HG03378 (cell line): Measurements from ENCODE around the gene PTGDS.
A peak's percentile ranks its signal among the peaks of the same experiment; 100 is the strongest.
"Not testable (repeated sequence)": the region's sequence is repeated elsewhere in the genome, so short reads cannot be mapped to it uniquely, and the experiment has no call there.

Experiments used
- ATAC-seq: cut with Tn5 transposase; IDR thresholded peaks from one replicate; pipeline ENCODE4 v1.9.1; 2021; ENCODE audit warnings: mild to moderate bottlenecking, moderate library complexity; ENCODE audit not compliant: unreplicated experiment

The PTGDS gene

DNA sequence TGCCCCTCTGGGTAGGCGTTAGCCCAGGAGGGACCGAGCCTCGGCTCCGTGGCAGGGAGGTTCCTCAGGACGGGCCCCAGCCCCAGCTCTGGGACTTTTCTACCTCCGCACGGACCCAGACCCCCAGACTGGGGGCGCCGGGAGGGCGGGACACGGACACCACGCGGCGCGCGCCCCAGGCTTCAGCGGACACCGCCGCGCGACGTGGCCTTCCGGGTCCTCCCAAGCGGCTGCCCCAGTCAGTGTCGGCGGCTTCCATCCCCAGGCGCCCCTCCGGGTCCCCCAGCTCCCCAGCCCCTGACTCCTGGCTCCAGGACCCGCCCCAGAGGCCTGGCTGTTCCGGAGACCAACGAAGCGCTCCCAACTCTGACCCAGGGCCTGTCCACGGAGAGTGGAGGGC is 8.5 kb downstream of the PTGDS start:
- no peak for ATAC-seq

DNA sequence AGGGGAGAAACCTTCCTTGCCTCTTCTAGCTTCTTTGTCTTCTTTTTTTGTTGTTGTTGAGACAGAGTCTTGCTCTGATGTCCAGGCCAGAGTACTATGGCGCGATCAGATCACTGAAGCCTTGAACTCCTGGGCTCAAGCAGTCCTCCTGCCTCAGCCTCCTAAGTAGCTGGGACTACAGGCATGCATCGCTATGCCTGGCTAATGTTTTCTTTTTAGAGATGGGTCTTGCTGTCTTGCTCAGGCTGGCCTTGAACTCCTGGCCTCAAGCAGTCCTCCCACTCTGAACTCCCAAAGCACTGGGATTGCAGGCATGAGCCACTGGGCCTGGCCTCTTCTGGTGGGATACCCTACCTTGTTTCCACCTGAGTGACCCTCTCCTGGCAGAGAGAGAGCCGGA is 11.6 kb downstream of the PTGDS start:
- ATAC-seq = no peak

DNA sequence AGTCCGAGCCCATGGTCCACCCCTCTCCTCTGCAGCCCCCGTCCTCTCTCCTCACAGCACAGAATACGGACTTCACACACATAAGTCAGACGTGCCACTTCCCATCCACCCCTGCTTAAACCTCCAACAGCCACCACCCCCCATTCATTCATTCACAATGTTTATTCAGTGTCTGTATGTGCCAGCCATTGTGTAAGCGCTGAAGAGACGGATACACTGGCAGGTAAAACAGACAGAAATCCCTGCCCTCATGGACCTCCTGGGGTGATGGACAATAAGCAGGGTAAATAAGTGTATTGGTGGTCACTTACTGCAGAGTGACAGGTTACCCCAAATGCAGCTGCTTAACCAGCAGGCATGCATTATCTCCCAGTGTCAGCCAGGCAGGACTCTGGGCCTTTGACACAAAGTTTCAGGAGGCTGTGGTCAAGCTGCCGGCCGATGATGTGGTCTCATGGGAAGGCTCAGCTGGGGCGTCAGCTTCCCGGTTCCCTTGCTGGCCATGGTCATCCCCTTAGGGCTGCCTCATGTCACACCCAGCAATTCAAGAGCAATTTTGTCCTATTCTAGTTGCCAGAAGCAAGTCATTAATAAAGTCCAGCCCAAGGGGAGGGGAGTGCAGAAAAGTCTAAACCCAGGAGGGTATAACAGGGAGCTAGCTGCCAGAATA is 13.1 kb downstream of the PTGDS start:
- no peak for ATAC-seq

DNA sequence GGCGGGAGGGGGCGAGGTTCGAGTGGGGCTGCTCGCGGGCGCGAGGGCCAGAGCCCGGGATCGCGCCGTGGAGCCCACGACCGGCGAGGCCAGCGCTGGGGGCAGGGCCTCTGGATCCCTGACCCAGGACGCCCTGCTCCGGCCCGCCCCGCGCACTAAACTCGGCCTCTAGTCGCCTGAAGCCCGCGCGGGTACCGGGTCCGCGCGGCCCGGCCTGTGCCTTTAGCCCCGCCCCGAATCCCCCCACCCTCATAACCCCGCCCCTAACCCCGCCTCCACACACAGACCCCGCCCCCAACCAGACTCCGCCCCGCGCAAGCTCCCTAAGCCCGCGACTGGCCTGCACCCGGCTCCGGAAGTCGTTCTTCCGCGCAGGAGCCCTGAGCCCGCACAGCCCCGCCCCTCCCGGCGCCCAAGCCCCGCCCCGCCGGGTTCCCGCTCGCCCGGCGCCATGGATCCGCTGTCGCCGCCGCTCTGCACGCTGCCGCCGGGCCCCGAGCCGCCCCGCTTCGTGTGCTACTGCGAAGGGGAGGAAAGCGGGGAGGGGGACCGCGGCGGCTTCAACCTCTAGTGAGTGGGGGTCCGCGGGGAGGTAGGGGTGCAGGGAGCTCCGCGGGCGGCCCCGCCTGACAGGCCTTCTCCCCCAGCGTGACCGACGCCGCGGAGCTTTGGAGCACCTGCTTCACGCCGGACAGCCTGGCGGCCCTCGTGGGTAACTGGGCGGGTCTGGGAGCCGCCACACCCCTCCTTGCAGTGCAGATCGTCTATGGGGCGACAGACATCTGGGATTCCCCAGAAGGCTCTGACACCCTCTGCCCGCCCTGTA is 14.9 kb downstream of the PTGDS start, which contains the start of gene PAXX:
PAXX (plus strand) TSS at position 430 of the 826 bp plus-strand sequence; CDS start at position 452, 22 bp downstream.
- ATAC-seq = peak; percentile 66

DNA sequence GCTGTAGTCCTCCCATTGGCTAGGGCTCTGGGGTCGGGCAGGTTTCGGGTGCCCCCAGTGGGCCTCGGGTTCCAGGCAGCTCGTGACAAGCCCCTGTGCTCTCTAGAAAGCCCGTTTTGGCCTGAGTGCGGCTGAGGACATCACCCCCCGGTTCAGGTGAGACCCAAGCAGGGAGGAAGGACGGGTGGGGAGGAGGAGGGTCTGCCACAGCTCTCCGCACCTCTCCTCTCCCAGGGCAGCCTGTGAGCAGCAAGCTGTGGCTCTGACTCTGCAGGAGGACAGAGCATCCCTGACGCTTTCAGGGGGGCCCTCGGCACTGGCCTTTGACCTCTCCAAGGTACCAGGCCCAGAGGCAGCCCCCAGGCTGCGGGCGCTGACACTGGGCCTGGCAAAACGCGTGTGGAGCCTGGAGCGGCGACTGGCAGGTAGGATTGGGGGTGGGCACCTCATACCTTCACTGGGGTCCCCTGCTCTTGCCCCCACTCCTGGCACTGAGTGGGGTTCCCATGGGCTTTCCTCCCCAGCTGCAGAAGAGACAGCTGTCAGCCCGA is 15.6 kb downstream of the PTGDS start:
- peak; percentile 7 for ATAC-seq

DNA sequence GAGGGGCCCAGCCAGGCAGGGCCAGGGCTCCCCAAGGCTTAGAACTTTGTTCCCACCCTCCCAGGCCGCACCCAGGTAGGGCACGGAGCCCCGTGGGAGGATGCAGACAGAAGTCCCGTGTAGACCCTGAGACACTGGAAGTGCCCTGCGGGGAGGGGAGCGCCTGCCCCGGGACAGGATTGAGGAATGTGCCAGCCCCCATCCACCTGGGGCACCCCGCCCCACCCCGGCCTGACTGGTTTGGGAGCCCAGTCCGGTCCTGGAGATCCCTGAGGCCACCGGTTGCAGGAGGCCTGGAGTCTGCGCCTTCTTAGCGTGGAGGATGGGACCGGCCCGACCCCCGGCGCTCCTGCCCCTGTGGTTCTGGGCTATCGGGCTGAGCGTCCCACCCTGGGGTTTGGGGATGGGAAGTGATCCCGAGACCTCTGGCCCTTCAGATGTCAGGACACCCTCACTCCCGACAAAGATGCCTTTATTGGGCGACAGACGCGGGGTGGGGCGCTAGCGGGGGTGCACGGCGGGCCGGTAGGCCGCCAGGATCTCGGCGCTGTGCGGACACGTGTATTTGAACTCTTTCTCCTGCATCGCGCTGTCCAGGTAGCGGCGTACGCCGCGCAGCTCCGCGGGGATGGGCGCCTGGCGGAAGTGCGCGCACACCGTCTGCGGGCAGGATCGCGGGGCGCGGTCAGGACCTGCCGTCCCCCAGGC is 17.0 kb downstream of the PTGDS start:
- ATAC-seq = no peak

DNA sequence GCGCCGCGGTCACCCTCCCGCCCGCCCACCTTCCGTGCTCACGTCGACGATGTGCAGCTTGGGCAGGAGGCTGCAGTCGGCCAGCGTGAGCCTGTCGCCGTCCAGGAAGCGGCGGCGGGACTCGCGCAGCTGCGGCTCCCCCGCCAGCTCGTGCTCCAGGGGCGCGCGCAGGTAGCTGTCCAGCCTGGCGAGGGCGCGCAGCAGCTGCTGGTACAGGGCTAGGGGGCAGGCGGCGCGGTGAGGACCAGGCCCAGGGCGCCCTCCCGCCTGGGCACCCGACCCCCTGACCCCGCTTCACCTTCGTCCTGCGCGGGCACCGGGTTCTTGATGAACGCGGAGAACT is 17.6 kb downstream of the PTGDS start:
- ATAC-seq = no peak

DNA sequence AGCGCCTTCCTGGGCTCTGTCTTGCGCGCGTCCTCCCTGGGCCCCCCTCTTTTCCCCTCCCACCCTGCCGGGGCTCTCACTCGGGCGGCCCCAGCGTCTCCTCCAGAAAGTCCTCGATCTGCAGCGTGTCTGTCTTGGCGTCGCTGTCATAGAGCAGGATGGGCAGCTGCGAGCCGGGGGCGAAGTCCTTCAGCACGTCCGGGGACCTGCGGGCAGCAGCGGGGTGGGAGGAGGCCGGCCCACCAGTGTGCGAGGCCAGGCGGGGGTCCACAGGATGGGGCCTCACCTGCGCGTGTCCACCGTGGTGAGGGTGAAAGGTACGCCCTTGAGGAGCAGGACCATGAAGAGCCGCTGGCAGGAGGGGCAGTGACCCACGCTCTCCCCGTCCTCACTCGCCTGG is 18.1 kb downstream of the PTGDS start:
- no peak for ATAC-seq

DNA sequence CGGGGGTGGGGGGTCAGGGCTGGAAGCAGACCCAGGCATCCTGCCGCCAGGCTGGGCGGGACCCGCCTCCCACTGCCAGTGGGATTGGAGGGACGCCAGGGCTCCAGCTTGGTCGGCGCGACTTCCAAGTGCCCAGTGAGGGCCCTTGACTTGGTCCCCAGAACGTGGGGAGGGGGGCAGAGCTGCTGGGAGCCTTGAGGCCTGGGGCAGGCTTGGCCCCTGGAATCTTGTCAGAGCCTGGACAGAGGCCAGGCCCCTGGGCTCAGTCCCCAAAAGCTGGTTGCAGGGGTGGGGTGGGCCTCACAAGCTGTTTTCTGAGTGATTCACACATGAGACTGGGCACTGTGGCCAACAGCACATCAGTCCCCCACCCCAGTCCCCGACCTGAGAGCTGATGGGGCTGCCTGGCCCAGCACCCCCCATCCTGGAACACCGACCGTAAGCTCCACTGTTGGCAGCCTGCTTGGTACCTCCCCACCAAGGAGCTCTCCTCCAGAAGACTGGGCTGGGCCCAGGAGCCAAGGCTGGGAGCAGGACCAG is 18.5 kb downstream of the PTGDS start:
- no peak for ATAC-seq

DNA sequence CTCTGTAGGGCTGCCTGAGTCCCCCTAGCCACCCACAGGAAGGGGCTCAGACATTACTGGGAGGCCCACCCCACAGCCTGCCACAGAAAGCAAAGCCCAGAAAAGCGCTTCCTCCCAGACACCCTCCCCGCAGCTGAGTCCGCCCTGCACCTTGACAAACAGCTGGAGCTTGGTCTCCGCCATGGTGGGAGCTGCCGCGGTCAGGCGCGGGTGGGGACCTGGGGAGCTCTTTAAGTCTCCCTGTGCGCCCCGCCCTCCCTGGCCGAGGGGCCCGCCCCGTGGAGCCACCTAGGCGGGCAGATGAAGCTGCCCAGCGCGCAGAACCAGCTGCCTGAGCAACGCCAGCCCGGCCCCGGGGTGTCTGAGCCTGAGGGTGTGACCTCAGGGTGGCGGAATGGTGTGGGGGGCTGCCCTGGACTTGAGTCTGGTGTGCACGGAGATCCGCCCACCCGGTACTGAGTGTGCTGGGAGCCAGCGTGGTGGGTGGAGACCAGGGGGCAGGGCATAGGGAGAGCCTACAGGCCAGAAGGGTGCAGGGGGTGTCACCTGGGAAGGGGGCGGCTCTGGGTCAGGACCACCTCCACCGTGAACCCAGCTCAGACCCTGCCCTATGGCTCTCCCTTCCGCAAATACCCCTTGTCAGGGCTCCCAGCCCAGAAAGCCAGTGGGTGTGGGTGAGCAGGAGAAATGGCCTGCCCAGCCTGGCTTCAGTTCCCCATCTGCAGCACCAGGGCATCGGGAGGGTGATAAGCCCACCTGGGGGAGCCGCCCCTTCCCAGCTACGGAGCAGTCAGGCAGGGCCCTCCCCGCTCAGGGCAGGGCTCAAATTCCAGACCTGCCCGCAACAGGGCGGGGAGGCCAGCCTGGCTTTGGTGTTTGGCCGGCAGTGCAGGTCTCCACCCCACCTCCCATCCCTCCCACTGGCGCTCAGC is 19.3 kb downstream of the PTGDS start, which contains the start of gene CLIC3:
CLIC3 (minus strand) TSS at position 208 of the 932 bp plus-strand sequence; CDS start at position 183, 25 bp downstream.
- ATAC-seq = no peak

DNA sequence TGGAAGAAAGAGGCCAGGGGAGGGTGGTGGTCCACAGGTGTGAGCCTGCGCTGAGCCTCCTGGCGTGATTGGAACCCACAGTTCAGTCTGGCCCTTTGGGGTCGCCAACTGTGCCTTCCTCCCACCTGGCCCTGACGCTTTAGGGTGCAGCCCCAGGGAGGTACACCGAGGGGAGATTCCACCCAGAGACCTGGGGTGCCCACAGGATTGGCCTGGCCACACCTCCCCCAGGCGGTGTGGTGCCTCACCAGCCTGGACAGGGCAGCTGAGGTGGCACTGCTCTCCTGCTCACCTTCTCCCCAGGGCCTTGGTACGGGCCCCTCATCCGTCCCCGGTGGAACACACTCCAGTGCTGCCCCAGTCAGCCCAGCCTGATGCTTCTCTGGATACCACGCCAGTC is 20.1 kb downstream of the PTGDS start:
- no peak for ATAC-seq

DNA sequence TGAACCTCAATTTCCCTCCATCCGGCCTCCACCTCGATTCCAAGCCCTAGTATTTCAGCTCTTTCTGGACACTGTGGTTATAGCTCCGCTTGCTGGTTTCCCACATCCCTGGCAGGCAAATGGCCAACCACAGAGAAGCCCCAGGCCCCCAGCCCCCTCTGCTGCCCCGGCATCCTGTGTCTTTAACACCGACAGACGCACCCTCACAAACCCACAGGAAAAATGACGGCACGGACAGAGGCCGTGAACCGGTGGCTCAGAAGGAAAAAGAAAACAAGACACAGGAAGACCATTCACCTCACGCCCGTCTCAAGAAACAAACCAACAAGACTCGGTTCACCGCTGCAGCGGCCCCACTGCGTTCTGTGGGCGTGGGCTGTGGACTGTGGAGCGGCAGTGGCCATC is 20.5 kb downstream of the PTGDS start:
- no peak for ATAC-seq

DNA sequence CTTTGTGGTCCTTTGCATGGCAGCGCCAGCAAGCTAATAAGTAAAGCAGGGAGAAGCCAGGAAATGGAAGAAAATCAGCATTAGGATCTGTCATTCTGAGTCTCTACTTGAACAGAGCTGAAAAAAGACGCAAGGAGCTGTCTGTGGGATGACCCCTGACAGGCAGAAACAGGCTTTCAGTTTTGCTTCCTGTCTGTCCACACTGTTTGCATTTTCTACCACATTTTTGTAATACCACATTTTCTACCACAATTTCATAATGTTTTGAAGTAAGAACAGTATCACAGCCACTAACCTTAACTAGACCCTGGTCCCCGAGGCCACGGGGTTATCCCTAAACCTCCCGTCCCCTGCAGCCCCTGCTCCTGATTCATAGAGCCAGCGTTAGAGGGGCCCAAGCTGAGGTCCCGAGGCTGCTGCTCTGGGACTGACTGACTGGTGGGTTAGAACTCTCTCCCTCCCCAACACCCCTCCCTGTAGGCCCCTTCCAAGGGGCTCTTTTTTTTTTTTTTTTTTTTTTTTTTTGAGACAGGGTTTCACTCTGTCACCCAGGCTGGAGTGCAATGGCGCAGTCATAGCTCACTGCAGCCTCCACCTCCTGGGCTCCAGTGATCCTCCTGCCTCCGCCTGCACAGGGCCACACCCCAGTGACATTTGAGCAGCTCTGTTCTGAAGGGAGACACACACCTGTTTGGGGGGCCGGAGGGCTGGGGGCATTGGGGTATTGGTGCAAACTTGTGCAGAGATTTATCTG is 23.1 kb downstream of the PTGDS start:
- peak; percentile 78 for ATAC-seq

DNA sequence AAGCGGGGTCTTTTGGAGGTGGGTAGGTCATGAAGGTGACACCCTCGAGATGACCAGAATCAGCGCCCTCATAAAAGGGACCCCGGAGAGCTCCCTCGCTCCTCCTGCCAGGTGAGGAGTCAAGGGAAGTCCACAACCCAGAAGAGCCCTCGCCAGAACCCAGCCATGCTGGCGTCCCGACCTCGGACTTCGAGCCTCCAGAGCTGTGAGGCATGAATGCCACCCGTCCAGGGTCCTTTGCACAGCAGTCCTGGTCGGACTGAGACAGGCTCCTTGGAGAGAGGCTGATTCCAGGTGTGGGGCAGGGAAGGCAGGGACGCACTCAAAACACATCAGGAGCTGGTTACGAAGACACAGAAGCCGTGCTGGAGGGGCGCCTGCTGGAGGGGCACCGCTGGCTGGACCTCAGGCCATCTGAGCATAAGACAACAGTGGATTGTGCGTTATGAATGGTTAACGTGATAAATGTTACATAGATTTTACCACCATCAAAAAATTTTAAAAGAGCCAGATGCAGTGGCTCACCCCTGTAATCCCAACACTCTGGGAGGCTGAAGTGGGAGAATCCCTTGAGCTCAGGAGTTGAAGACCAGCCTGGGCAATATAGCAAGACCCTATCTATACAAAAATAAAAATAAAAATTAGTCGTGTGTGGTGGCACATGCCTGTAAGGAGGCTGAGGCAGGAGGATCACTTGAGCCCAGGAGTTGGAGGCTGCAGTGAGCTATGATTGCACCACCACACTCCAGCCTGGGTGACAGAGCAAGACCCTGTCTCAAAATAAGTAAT is 24.7 kb downstream of the PTGDS start:
- ATAC-seq = no peak

DNA sequence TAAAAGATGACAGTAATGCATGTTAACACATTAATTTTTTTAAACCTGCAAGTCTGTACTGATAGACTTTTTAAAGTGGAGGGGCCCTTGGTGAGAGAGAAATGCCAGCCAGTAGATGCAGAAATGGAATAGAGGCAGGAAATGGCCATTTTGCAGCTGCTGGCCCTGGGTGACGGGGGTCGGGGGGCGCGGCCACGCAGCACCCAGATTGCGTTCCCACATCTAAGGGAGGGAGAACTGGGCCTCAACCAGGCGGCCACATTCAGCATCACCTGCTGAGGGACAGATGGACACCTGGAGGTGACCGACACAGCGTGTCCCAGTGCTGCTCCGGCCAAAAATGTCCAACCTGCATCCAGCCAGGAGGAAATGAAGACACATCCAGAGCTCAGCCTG is 25.3 kb downstream of the PTGDS start:
- ATAC-seq = no peak

DNA sequence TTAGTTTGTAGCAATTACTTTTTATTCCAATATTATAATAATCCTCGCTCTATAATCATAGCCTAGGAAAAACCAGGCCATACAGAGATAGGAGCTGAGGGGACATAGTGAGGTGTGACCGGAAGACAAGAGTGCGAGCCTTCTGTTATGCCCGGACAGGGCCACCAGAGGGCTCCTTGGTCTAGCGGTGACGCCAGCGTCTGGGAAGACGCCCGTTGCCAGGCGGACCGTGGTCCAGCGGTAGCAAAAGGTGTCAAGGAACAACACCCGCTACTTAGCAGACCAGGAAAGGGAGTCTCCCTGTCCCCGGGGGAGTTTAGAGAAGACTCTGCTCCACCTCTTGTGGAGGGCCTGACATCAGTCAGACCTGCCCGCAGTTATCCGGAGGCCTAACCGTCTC is 27.0 kb downstream of the PTGDS start:
- ATAC-seq = not testable (repeated sequence)

DNA sequence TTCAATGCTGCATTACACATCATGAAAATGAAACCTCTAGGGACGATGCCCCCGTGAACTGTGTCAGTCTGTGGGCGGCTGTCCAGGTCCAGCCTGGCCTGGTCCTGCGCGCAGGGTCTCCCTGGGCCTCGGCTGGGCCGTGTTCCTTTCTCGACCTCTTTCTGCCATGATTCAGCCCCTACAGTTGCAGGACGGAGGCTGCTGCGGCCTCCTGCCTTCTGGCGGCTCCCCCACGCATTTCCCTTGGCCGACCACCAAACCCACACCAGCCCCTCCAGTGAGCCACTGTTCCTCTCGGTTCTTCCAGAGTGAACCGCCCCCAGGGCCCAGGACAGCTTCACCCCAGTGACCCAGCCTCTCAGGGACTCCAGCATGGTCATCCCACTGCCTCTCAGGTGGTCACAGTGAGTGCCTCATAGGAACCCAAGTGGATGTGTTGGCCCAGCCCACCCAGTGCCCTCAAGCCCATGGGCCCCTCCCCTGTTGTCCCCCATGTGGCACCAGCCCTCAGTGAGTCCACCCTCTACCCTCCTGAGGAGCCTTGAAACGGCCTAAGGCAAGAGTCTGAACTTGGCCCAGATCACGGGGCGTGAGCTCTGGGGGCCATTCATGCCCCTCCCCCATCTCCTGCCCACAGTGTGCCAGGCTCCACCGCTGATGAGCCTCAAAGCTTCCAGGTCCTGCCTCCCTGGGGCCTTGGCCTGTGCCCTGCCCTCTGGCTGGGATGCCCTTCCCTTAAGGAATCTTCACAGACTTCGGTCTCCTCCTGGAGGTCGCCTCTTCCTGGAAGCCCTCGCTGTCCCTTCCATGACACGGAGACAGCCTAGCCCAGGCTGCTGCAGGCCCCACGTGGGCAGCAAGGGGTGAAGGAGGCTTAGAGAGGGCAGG is 29.1 kb downstream of the PTGDS start:
- no peak for ATAC-seq
